ENCODE results near the gene TLK1.

DNA sequence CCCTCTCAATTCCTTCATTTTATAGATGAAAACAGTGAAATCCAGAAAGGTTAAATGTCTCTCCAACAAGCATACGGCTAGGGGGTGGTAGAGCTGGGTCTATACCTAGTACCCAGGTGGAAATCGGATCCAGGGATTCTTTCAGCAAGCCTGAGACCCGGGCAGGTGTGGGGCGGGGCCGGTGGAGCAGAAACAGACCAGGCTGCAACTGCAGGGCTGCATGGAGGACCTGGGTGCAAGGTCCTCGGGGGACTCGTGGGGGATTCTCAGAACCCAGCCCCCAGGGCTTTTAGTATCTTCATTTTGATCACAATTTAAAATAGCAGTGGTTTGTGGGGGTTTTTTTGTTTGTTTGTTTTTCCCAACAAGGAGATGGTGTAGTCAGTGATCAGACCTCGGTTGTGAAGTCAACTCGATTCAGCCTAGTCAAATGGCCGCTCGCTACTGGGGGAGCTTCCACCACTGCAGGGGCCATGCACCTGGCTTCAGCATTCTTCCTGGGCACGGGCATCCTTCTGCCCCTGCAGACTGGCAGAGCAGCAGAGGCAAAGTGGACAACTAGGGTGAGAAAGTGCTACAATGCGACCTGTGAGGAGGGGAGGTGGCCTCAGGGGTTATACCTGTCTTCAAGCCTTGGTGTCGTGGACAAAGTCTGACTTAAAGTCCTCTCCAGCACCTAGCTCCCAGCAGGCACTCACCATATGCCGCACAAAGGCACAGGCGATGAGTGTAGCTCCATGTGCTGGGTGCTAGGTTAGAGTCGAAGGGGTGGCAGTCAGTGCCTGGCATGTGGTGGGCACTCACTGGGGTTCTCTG, 185.4 kb downstream of the TLK1 start:
- TF ChIP-seq POLR2A (IDR thresholded peaks at IDR 0.05) = no peak
- TF ChIP-seq, protein P1, sequence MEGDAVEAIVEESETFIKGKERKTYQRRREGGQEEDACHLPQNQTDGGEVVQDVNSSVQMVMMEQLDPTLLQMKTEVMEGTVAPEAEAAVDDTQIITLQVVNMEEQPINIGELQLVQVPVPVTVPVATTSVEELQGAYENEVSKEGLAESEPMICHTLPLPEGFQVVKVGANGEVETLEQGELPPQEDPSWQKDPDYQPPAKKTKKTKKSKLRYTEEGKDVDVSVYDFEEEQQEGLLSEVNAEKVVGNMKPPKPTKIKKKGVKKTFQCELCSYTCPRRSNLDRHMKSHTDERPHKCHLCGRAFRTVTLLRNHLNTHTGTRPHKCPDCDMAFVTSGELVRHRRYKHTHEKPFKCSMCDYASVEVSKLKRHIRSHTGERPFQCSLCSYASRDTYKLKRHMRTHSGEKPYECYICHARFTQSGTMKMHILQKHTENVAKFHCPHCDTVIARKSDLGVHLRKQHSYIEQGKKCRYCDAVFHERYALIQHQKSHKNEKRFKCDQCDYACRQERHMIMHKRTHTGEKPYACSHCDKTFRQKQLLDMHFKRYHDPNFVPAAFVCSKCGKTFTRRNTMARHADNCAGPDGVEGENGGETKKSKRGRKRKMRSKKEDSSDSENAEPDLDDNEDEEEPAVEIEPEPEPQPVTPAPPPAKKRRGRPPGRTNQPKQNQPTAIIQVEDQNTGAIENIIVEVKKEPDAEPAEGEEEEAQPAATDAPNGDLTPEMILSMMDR (IDR thresholded peaks at IDR 0.05) = no peak
